HepG2 (cell line): ENCODE measurements around the gene GCLM. TPM values are rescaled to one million over a fixed set of nuclear protein-coding genes. Genes with fewer than 3 reads are reported as not detected.

Experiments
- ATAC-seq: fragments of 200-7000 bp; cut with Tn5 transposase; 3 replicates; pipeline ENCODE4 v1.9.1; 2020; ENCODE audit warnings: mild to moderate bottlenecking, moderate library complexity
- BruUV-seq: library from RNA; stranded (reverse); fragments of 400-500 nt; replicated peaks from 2 replicates; lab custom pipeline; 2021; lab: Mats Ljungman, UMichigan
- CTCF ChIA-PET: fragments of 300-600 bp; formaldehyde crosslinking; extraction: SDS; loops from one replicate; lab custom pipeline; 2021; ENCODE audit warnings: low total read pairs, inconsistent platforms, low intra/inter-chr PET ratio; lab: Yijun Ruan, JAX
- POLR2A ChIA-PET: fragments of 350-600 bp; sonication (Branson Sonifier 250); formaldehyde crosslinking; loops from one replicate; lab custom pipeline; 2020; ENCODE audit warnings: antibody characterized with exemption, inconsistent platforms; lab: Yijun Ruan, JAX
- DNase-seq: peaks from one replicate; pipeline ENCODE4 v3.0.0-alpha.2; 2015; ENCODE audit warnings: low spot score
- FAIRE-seq: peaks from 3 replicates; lab custom pipeline; 2011; peaks lifted over from hg19 to GRCh38; lab: Jason Lieb, UNC
- H2AFZ ChIP-seq: one replicate; pipeline ENCODE4 v1.6.1; 2011; ENCODE audit warnings: low read length, inconsistent platforms
- H3K27ac ChIP-seq: fragments of 300-600 bp; 3 replicates; pipeline ENCODE4 v1.8.0; 2011; ENCODE audit warnings: mixed run types, mild to moderate bottlenecking, mixed read lengths, low read length, inconsistent platforms; ENCODE audit not compliant: insufficient read depth; ENCODE audit errors: extremely low read length
- H3K27me3 ChIP-seq, 2 experiments: fragments of 200-600 bp in 1 of 2; 2 replicates in 1 of 2; 3 replicates in 1 of 2; pipeline versions ENCODE4 v1.6.0 to v1.8.0; 2011; ENCODE audit warnings: low read length in 2 of 2, mild to moderate bottlenecking in 2 of 2, moderate library complexity in 2 of 2, inconsistent platforms in 1 of 2; ENCODE audit not compliant: insufficient read depth in 2 of 2, control insufficient read depth in 1 of 2
- H3K36me3 ChIP-seq, 2 experiments: fragments of 200-600 bp in 1 of 2; replicated peaks in 1 of 2; 2 replicates in 1 of 2; 3 replicates in 1 of 2; pipeline versions ENCODE4 v1.5.1 to v1.8.0; 2011; ENCODE audit warnings: low read length in 2 of 2, inconsistent platforms in 1 of 2; ENCODE audit not compliant: insufficient read depth in 2 of 2, control insufficient read depth in 1 of 2
- H3K4me1 ChIP-seq: 2 replicates; pipeline ENCODE4 v1.5.1; 2012; ENCODE audit warnings: low read length, inconsistent platforms; ENCODE audit not compliant: insufficient read depth
- H3K4me2 ChIP-seq: 2 replicates; pipeline ENCODE4 v1.6.0; 2011; ENCODE audit warnings: low read depth, low read length, inconsistent platforms
- H3K4me3 ChIP-seq, 3 experiments: fragments of 200-600 bp in 1 of 3; sonication (generic), shearing (Covaris generic) in 1 of 3; replicated peaks in 1 of 3; 2 replicates each; pipeline ENCODE4 v1.5.1; 2011 to 2016; ENCODE audit warnings: low read length in 3 of 3, inconsistent platforms in 2 of 3, low read depth in 2 of 3, mild to moderate bottlenecking in 2 of 3, control low read depth in 1 of 3, mixed read lengths in 1 of 3; ENCODE audit not compliant: insufficient read depth in 1 of 3
- H3K79me2 ChIP-seq: one replicate; pipeline ENCODE4 v1.6.1; 2011; ENCODE audit warnings: low read length, inconsistent platforms; ENCODE audit not compliant: insufficient read depth
- H3K9ac ChIP-seq: 2 replicates; pipeline ENCODE4 v1.6.0; 2011; ENCODE audit warnings: mild to moderate bottlenecking, low read depth, low read length, inconsistent platforms; ENCODE audit not compliant: insufficient read depth
- H3K9me3 ChIP-seq: 2 replicates; pipeline ENCODE4 v1.5.1; 2012; ENCODE audit warnings: mild to moderate bottlenecking, low read length
- H4K20me1 ChIP-seq: 2 replicates; pipeline ENCODE4 v1.6.0; 2011; ENCODE audit warnings: inconsistent platforms, mild to moderate bottlenecking, low read length, moderate library complexity; ENCODE audit not compliant: insufficient read depth
- IKZF1 ChIP-seq: fragments of 450-650 bp; IDR thresholded peaks from 2 replicates; pipeline ENCODE4 v1.7.1; 2016
- NFIC ChIP-seq: IDR thresholded peaks from 2 replicates; pipeline ENCODE4 v1.6.1; 2012; ENCODE audit warnings: mild to moderate bottlenecking, low read length, inconsistent platforms
- RERE ChIP-seq: IDR thresholded peaks from 2 replicates; pipeline ENCODE4 v1.6.1; 2016; ENCODE audit warnings: low read depth, missing genetic modification reagents, missing compliant biosample characterization
- SALL1 ChIP-seq: sonication (generic); formaldehyde crosslinking; IDR thresholded peaks from 2 replicates; pipeline ENCODE4 v1.8.0; 2022; ENCODE audit warnings: mild to moderate bottlenecking, missing genetic modification reagents
- UBTF ChIP-seq: sonication (generic); formaldehyde crosslinking; IDR thresholded peaks from 2 replicates; pipeline ENCODE4 v1.4.0; 2020; ENCODE audit warnings: mild to moderate bottlenecking, missing genetic modification reagents
- ZBTB10 ChIP-seq: sonication (generic); formaldehyde crosslinking; IDR thresholded peaks from 2 replicates; pipeline ENCODE4 v1.4.0; 2020; ENCODE audit warnings: missing genetic modification reagents, borderline replicate concordance
- ZNF180 ChIP-seq: sonication (generic); formaldehyde crosslinking; IDR thresholded peaks from 2 replicates; pipeline ENCODE4 v1.4.0; 2020; ENCODE audit warnings: low read depth, missing genetic modification reagents, borderline replicate concordance
- whole genome bisulfite sequencing: methylation state at CpG from one replicate; pipeline ENCODE4 v1.1.6; 2017; ENCODE audit warnings: low lambda C conversion rate; 5-methylcytosine and 5-hydroxymethylcytosine counted together
- in situ Hi-C: cut with HindIII; loops from 2 replicates; pipeline ENCODE4 v1.10.0; 2017; ENCODE audit warnings: low pct_unique_long_range_greater_than_20kb; ENCODE audit not compliant: extremely low pct_ligation_motif_present
- intact Hi-C: fragments of 100-400 bp; cut with micrococcal nuclease; formaldehyde crosslinking; loops from one replicate; pipeline ENCODE4 v1.10.0; 2022; ENCODE audit not compliant: unreplicated experiment
- polyA plus RNA-seq, 8 experiments: library from polyadenylated mRNA; depleted of rRNA in 3 of 8; stranded (reverse) in 7 of 8; unstranded in 1 of 8; fragments of >200 nt; fragmentation: Illumina TruSeq in 4 of 8; extraction: Trizol in 4 of 8; gene quantifications; 2 replicates each; pipeline versions ENCODE4 v1.2.1 to v1.2.3, GENCODE V29; 2011 to 2016; ENCODE audit warnings: low read depth in 4 of 8, missing spikeins in 1 of 8, mixed read lengths in 1 of 8; ENCODE audit not compliant: insufficient read depth in 1 of 8
- total RNA-seq, 5 experiments: library from RNA; depleted of rRNA; stranded (reverse); fragments of >200 nt; fragmentation: Illumina TruSeq; extraction: Trizol; gene quantifications; 2 replicates each; pipeline ENCODE4 v1.2.3, GENCODE V29; 2016; ENCODE audit warnings: low read depth in 1 of 5

The GCLM gene
- total and polyA plus RNA-seq, 2 of the 13 experiments (the other 11 are each of a cell fraction or from before 2014, with no cell fraction given): 8.7 to 29.9 TPM

GRCh38 chr1:93938461-93939145, 29.4 kb upstream of the GCLM start:
- Histone ChIP-seq H3K9ac (no peak overlapping the region), H3K27me3 (no peaks in the 10 kb centered on the region), H3K79me2 (no peaks in the 10 kb centered on the region), H3K4me1 (no peaks in the 10 kb centered on the region), H3K4me3 (no peak overlapping the region), H3K9me3 (no peaks in the 10 kb centered on the region), H3K36me3 (no peaks in the 10 kb centered on the region), H3K4me2 (no peak overlapping the region), H2AFZ (no peak overlapping the region), H3K27ac (no peak overlapping the region), H4K20me1 (no peaks in the 10 kb centered on the region)
- 0% methylated on average over 1 of the region's 1 CpG for WGBS
- in situ Hi-C loops: no loop called here
- ATAC-seq: no peak
- ChIA-PET POLR2A (no interaction called here), CTCF (no interaction called here)
- TF ChIP-seq ZNF180 (CRISPR knock-in tag): no peak
- TF ChIP-seq UBTF: no peak
- TF ChIP-seq NFIC: no peak
- no peak for TF ChIP-seq IKZF1
- TF ChIP-seq ZBTB10 (CRISPR knock-in tag): no peak
- TF ChIP-seq SALL1 (CRISPR knock-in tag): no peak
- no peak for TF ChIP-seq RERE (CRISPR knock-in tag)
- no peak for FAIRE-seq
- intact Hi-C loops: no loop called here
- BruUV-seq: no TSS peak
- no peak for DNase-seq
